Fibroblast of lung (primary cell): ENCODE measurements around the gene IRAG1.

Experiments
- EZH2 ChIP-seq: IDR thresholded peaks from 2 replicates; pipeline ENCODE4 v1.5.1; 2012; ENCODE audit warnings: low read length, control low read depth, mild to moderate bottlenecking; ENCODE audit errors: missing control alignments
- TF ChIP-seq, protein P1 (sequence below), 2 donors: IDR thresholded peaks in 1 of 2; conservative IDR thresholded peaks in 1 of 2; 1 replicate in 1 of 2; 2 replicates in 1 of 2; pipeline ENCODE4 v1.5.1; 2011 to 2012; ENCODE audit warnings: low read length in 2 of 2, control low read depth in 1 of 2, inconsistent platforms in 1 of 2, low read depth in 1 of 2, mild to moderate bottlenecking in 1 of 2

DNA sequence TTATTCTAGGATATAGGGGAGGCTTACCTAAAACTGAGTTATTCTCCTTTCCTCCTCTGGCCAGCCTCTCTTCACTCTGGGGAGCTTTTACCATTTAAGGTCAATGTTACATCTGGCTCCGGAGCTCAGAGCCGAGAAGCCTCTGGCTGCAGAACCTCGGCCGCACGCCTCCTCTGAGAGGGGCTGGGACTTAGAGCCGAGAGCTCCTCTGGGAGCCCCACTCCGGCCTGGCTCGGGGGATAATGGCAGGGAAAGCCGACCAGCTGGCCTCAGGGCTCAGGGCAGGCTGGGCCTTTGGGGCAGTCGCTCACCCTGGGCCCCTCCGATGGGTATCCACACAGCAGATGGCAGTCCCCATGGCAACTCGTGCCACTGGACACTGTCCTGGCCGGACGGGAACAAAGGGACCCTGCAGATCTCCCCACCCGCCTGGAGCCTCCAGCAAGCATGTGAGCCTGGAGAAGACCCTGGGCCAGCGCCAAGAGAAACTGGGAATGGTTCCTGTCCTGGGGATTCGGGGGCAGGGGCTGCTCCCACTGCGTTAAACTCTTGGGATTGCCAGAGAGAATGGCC, at the start of gene IRAG1:
- TF ChIP-seq, protein P1, sequence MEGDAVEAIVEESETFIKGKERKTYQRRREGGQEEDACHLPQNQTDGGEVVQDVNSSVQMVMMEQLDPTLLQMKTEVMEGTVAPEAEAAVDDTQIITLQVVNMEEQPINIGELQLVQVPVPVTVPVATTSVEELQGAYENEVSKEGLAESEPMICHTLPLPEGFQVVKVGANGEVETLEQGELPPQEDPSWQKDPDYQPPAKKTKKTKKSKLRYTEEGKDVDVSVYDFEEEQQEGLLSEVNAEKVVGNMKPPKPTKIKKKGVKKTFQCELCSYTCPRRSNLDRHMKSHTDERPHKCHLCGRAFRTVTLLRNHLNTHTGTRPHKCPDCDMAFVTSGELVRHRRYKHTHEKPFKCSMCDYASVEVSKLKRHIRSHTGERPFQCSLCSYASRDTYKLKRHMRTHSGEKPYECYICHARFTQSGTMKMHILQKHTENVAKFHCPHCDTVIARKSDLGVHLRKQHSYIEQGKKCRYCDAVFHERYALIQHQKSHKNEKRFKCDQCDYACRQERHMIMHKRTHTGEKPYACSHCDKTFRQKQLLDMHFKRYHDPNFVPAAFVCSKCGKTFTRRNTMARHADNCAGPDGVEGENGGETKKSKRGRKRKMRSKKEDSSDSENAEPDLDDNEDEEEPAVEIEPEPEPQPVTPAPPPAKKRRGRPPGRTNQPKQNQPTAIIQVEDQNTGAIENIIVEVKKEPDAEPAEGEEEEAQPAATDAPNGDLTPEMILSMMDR (conservative IDR thresholded peaks at IDR 0.05 in 1 of 2, IDR thresholded peaks at IDR 0.05 in 1 of 2; ENCODE audit: low read depth in 1 of 2, low read length in 2 of 2) = no peak
- no peak for TF ChIP-seq EZH2
